ENCODE results near the gene SYNPR.

The SYNPR gene

GRCh38 chr3:63344661-63345060, 66.6 kb downstream of the SYNPR start:
- H3K27ac ChIP-seq (ENCODE audit: low read length), result no peak overlapping the region
- H3K9me3 ChIP-seq (ENCODE audit: insufficient read depth, low read length, severe bottlenecking), result no peaks in the 10 kb centered on the region
- no peaks in the 10 kb centered on the region for H3K27me3 ChIP-seq (ENCODE audit: insufficient read depth, low read length, poor library complexity)
- H3K79me2 ChIP-seq (ENCODE audit: insufficient read depth, low read length), result no peaks in the 10 kb centered on the region
- DNase-seq (no peak), ATAC-seq (ENCODE audit: insufficient read depth, low read depth) (no peak)
- no peak overlapping the region for H3K9ac ChIP-seq (ENCODE audit: low read depth, low read length)
- peaks cover 16% of the 10 kb centered on the region for H3K4me1 ChIP-seq (ENCODE audit: insufficient read depth, low read length)
- TF ChIP-seq CTCF (IDR thresholded peaks at IDR 0.05; ENCODE audit: borderline replicate concordance, extremely low read depth, low read length, poor library complexity, severe bottlenecking) (no peak), EZH2 (IDR thresholded peaks at IDR 0.05; ENCODE audit: borderline replicate concordance, low read depth, low read length, severe bottlenecking) (no peak)
- no peaks in the 10 kb centered on the region for H3K36me3 ChIP-seq (ENCODE audit: insufficient read depth, low read length)
- no peak overlapping the region for H3K4me3 ChIP-seq (ENCODE audit: low read depth in 1 of 2, low read length in 2 of 2)
- no peaks in the 10 kb centered on the region for H4K20me1 ChIP-seq (ENCODE audit: insufficient read depth, low read length)
- no peak overlapping the region for H2AFZ ChIP-seq (ENCODE audit: low read depth, low read length)
- no peak overlapping the region for H3K4me2 ChIP-seq (ENCODE audit: insufficient read depth, low read length)

DNA sequence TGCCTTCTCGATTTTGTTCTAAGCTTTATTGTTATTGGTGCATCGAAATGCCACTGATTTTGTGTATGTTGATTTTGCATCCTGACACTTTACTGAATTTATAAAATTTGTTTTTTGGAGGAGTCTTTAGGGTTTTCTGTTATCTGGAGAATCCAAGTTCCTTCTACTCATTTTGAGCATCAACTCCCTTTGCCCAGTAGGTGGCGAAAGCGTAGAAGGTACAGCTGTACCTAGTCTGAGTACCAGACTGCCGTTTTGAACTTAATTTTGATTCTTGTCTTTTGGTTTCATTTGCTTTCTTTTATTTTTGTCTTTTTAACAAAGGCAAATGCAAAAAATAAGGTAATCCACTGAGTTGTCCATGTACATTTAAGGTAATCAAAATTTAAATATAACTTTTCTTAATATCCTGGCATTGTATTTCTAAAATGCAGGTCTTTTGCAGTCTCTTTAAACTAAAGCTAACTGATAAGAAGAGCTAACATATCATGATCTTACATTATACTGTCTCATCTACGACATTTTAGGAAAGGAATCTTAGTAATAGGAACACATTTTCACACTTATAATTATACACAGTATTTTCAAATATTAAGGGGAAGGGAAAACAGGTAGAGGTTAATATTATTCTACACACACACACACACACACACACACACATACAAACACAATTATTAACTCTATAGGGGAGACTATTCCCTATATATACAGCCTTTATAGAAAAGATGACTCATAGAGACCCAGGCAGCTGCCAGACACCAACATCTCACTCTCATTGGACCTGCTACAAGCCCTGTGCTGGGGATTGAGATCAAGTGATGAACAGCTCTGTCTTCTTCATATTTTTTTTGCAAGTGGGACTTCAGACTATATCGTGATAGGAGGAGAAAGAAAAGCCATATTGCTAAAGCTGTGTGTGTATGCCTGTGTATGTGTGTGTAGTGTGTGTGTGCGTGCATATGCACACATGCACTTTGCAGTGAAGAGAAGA, 71.8 kb downstream of the SYNPR start:
- Histone ChIP-seq H2AFZ (ENCODE audit: low read depth, low read length) (no peak overlapping the region), H3K4me2 (ENCODE audit: insufficient read depth, low read length) (peak overlapping the region; percentile 36; the same call in 1 of the 2 replicates), H3K4me3 (ENCODE audit: low read depth in 1 of 2, low read length in 2 of 2) (no peak overlapping the region), H3K4me1 (ENCODE audit: insufficient read depth, low read length) (no peaks in the 10 kb centered on the region), H3K36me3 (ENCODE audit: insufficient read depth, low read length) (no peaks in the 10 kb centered on the region), H3K79me2 (ENCODE audit: insufficient read depth, low read length) (no peaks in the 10 kb centered on the region), H3K27ac (ENCODE audit: low read length) (no peak overlapping the region), H3K9ac (ENCODE audit: low read depth, low read length) (no peak overlapping the region), H3K27me3 (ENCODE audit: insufficient read depth, low read length, poor library complexity) (peaks cover 3% of the 10 kb centered on the region), H3K9me3 (ENCODE audit: insufficient read depth, low read length, severe bottlenecking) (no peaks in the 10 kb centered on the region), H4K20me1 (ENCODE audit: insufficient read depth, low read length) (no peaks in the 10 kb centered on the region)
- TF ChIP-seq CTCF (IDR thresholded peaks at IDR 0.05; ENCODE audit: borderline replicate concordance, extremely low read depth, low read length, poor library complexity, severe bottlenecking) (peak; percentile 82), EZH2 (IDR thresholded peaks at IDR 0.05; ENCODE audit: borderline replicate concordance, low read depth, low read length, severe bottlenecking) (no peak)
- peak; percentile 55 for DNase-seq
- peak; percentile 82 for ATAC-seq (ENCODE audit: insufficient read depth, low read depth)

DNA sequence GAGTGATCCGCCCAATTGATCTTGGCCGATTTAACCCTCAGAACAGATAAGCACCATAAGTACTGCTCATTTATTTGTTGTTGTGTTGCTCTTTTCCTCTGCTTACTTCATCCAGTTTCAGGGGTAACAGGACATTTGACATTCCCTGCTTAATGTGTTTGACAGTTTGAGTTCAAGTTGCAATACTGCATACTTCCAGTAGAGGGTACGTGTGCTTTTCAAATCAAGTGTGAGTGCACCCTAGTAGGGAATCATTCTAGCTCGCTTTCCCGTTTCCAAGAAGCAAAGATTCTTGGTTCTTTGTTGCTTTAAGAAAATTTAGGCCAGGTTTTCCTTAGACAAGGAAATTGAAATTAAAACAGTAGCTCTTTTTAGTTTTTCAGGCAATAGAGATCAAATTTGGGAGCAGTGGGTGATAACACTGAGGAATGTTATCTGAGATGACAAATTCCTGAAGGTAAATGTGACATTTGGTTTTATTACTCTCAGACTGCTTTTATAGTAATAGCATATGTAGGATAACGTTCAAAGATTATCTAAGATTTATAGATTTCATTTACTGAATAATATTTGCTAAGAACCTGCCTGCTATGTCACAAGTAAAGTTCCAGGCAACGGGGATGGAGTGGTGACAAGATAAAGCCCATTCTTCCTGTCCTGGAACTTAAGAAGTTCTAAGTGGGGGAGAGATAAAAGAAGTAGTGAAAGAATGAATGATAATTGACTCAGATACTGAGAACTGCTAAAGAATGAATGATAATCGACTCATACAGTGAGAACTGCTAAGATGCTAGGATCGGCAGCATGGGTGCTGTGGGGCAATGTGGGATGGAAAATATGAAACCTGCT, 73.3 kb downstream of the SYNPR start:
- H3K27ac ChIP-seq (ENCODE audit: low read length), result no peak overlapping the region
- no peaks in the 10 kb centered on the region for H4K20me1 ChIP-seq (ENCODE audit: insufficient read depth, low read length)
- no peak overlapping the region for H3K4me3 ChIP-seq (ENCODE audit: low read depth in 1 of 2, low read length in 2 of 2)
- H3K4me1 ChIP-seq (ENCODE audit: insufficient read depth, low read length), result no peaks in the 10 kb centered on the region
- no peak overlapping the region for H2AFZ ChIP-seq (ENCODE audit: low read depth, low read length)
- H3K9ac ChIP-seq (ENCODE audit: low read depth, low read length), result no peak overlapping the region
- no peak for DNase-seq
- no peaks in the 10 kb centered on the region for H3K79me2 ChIP-seq (ENCODE audit: insufficient read depth, low read length)
- ATAC-seq (ENCODE audit: insufficient read depth, low read depth), result peak; percentile 78
- H3K9me3 ChIP-seq (ENCODE audit: insufficient read depth, low read length, severe bottlenecking), result no peaks in the 10 kb centered on the region
- H3K4me2 ChIP-seq (ENCODE audit: insufficient read depth, low read length), result no peak overlapping the region
- peaks cover 3% of the 10 kb centered on the region for H3K27me3 ChIP-seq (ENCODE audit: insufficient read depth, low read length, poor library complexity)
- TF ChIP-seq CTCF (IDR thresholded peaks at IDR 0.05; ENCODE audit: borderline replicate concordance, extremely low read depth, low read length, poor library complexity, severe bottlenecking), result peak; percentile 91
- no peak for TF ChIP-seq EZH2 (IDR thresholded peaks at IDR 0.05; ENCODE audit: borderline replicate concordance, low read depth, low read length, severe bottlenecking)
- no peaks in the 10 kb centered on the region for H3K36me3 ChIP-seq (ENCODE audit: insufficient read depth, low read length)
